HG02852 (cell line): ENCODE results near the gene SFRP2.

Experiments used
- ATAC-seq: cut with Tn5 transposase; IDR thresholded peaks from one replicate; pipeline ENCODE4 v1.9.1; 2021; ENCODE audit warnings: mild to moderate bottlenecking, moderate library complexity; ENCODE audit not compliant: unreplicated experiment

SFRP2 gene

GRCh38 chr4:153788413-153789276, at the start of gene SFRP2:
Gene SFRP2 (minus strand): TSS chr4:153789083. CDS start chr4:153788835, 248 bp downstream.
- ATAC-seq, result no peak

GRCh38 chr4:153838564-153838963, 49.7 kb upstream of the SFRP2 start:
- no peak for ATAC-seq

GRCh38 chr4:153834901-153835300, 46.0 kb upstream of the SFRP2 start:
- no peak for ATAC-seq

- no peak for ATAC-seq
These were observed 43.9 kb upstream of the SFRP2 start for GRCh38 chr4:153832720-153833287.

GRCh38 chr4:153832054-153832453, 43.2 kb upstream of the SFRP2 start:
- no peak for ATAC-seq

GRCh38 chr4:153831245-153831644, 42.4 kb upstream of the SFRP2 start:
- ATAC-seq, result no peak

GRCh38 chr4:153825691-153826090, 36.8 kb upstream of the SFRP2 start:
- no peak for ATAC-seq

GRCh38 chr4:153825126-153825525, 36.2 kb upstream of the SFRP2 start:
- no peak for ATAC-seq

- no peak for ATAC-seq
These were observed 35.6 kb upstream of the SFRP2 start for GRCh38 chr4:153824501-153824900.

GRCh38 chr4:153823483-153823882, 34.6 kb upstream of the SFRP2 start:
- ATAC-seq, result no peak

DNA sequence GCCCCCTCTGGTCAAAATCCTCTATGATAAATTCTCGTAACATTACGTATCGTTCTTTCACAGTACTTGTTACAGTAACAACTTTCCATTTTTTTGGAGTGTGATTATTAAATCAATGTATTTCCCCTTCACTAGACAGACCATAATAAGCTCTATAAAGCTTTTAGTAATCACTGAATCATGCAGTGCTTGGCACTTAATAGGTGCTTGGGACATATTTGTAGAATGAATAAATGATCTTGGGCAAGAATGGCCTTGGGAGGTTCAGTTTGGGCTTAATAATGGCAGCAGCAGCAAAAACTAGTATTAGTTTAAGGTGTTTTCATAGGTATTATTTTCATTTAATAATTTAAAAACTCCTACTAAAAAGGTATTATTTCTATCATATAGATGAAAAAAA, 33.4 kb upstream of the SFRP2 start:
- no peak for ATAC-seq

GRCh38 chr4:153817466-153817865, 28.6 kb upstream of the SFRP2 start:
- ATAC-seq, result no peak

- ATAC-seq, result no peak
These were observed 27.7 kb upstream of the SFRP2 start for GRCh38 chr4:153816542-153816941.

GRCh38 chr4:153814789-153815188, 25.9 kb upstream of the SFRP2 start:
- ATAC-seq, result no peak

DNA sequence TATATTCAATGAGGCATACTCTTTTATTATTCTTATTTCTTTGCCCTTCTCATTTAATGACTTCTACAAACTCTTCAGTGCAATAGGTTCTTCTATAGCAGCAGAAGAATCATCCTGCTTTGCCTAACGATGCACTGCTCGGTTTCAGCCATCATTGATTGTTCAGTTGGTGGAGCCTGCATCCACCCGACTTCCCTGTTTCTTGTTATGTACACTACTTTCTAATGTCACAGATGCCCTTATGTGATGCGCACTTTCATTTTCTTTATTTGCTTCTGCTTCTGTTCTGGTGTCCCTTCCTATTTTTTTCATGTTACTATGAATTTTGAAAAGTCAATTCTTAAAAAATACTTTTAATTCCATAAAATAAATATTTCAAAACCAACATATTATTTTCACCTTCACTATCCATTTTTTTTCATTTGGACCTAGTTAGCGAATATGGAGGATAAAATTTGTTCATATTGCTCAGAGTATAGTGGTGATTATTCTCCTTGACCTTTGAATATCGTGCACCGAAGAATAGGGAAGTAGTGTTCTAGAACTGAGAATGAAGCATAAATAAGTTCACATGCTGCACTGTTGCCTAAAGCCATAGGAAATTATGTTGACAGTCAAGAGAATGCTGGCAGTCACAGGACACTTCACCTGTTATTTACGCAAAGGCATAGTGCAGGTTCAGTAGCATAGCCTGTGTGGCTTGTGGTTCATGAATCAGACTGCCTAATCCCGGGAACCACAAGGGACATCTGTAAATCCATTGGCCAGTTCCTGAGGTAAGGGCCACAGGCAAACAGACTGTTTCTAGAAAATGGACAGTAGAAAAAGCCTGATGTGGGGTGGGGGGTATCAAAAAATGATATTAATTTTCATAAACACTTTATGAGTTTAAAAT, 21.3 kb upstream of the SFRP2 start:
- ATAC-seq, result no peak

DNA sequence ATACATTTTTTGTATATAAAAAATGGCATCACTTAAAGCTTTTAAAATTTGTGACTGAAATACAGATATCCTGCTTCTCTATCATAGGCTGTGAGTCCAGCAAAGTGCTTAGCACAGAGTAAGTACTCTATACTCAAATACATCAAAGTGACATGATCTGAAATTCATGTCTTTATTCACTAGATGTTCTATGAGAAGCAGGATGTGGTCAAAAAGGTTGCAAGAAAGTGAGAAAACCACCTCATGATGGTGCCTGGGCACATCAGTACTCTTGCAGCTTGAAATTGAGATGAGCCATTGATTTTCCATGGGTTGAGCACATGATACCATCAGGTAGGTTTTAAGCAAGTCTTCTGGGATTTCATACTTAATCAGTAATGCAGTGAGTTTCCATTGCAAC, 20.4 kb upstream of the SFRP2 start:
- no peak for ATAC-seq

DNA sequence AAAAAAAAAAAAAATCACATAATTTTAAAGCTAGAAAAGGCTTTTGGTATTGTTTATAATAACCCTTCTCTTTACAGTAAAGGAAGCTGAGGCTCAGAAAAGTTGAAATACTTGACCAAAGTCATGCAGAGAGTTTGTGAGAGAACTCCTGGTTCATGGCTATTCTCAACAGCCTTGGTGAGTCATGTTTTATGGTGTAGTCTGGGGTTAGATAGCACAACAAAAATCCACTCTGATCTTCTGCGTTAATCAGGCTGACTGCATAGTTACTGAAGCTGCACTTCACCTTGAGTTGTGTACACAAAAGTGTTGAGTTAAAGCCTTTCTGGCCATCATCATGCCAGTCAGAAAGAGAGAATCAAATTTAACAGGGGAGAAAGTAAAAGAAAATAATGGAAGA, 19.3 kb upstream of the SFRP2 start:
- no peak for ATAC-seq

GRCh38 chr4:153806073-153806472, 17.2 kb upstream of the SFRP2 start:
- no peak for ATAC-seq

GRCh38 chr4:153804722-153805121, 15.8 kb upstream of the SFRP2 start:
- no peak for ATAC-seq

GRCh38 chr4:153799694-153800074, 10.8 kb upstream of the SFRP2 start:
- ATAC-seq, result no peak

DNA sequence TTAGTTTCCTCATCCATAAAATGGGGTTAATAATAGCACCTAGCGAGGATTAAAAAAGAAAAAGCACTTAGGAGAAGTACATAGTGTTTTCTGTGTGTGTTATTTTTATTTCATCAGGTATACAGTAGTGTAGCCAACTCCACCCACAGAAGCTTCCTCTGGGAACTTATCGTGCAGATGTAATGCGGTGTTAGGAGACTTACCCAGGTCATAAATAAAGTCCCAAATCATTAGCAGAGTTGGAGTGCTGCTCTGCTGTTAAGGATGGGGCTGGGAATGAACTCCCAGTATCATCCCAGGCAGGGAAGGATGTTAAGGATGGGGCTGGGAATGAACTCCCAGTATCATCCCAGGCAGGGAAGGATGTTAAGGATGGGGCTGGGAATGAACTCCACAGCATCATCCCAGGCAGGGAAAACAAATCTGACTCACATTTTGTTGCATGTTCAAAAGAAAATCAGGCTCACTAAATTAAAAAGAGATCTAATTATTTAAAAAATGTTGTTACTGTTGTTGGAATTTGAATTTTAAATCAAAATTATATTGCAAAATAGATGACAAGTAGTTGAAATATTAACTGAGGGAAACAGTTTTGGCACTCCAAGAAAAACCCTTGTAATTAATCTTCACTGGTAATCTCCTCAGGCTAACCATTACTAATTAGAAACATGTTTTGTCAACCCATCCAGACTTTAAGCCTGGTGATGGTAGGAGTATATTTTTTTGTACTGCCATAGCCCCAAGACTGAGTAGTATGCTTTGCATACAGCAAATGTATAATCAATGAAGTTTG, 10.2 kb upstream of the SFRP2 start:
- no peak for ATAC-seq
